GM18870 (cell line): ENCODE measurements around the gene ZBED3.
"Not testable (repeated sequence)": the region's sequence is repeated elsewhere in the genome, so short reads cannot be mapped to it uniquely, and the experiment has no call there.

ENCODE experiments used
- ATAC-seq: cut with Tn5 transposase; IDR thresholded peaks from one replicate; pipeline ENCODE4 v1.9.1; 2021; ENCODE audit warnings: moderate library complexity; ENCODE audit not compliant: unreplicated experiment

The ZBED3 gene

GRCh38 chr5:77086689-77087483 lies at the start of gene ZBED3:
Gene ZBED3 (minus strand): TSS chr5:77087285. CDS start chr5:77077878, 9,407 bp downstream.
- ATAC-seq: peak; percentile 42

- no peak for ATAC-seq
Observed at GRCh38 chr5:77133061-77133758, 46.1 kb upstream of the ZBED3 start.

GRCh38 chr5:77131361-77131760 lies 44.3 kb upstream of the ZBED3 start:
- ATAC-seq: no peak

- no peak for ATAC-seq
Observed at GRCh38 chr5:77129391-77129990, 42.4 kb upstream of the ZBED3 start.

- no peak for ATAC-seq
Observed at GRCh38 chr5:77128411-77129061, 41.5 kb upstream of the ZBED3 start.

GRCh38 chr5:77123057-77123456 lies 36.0 kb upstream of the ZBED3 start:
- ATAC-seq: no peak

- no peak for ATAC-seq
Observed at GRCh38 chr5:77120706-77121105, 33.6 kb upstream of the ZBED3 start.

- ATAC-seq: no peak
Observed at GRCh38 chr5:77120086-77120485, 33.0 kb upstream of the ZBED3 start.

GRCh38 chr5:77117161-77117560 lies 30.1 kb upstream of the ZBED3 start:
- no peak for ATAC-seq

- ATAC-seq: not testable (repeated sequence)
Observed at GRCh38 chr5:77107035-77107434, 19.9 kb upstream of the ZBED3 start.

GRCh38 chr5:77104813-77105212 lies 17.7 kb upstream of the ZBED3 start:
- ATAC-seq: no peak

GRCh38 chr5:77103457-77103856 lies 16.4 kb upstream of the ZBED3 start:
- no peak for ATAC-seq

- no peak for ATAC-seq
Observed at GRCh38 chr5:77102549-77102948, 15.5 kb upstream of the ZBED3 start.

GRCh38 chr5:77101298-77101697 lies 14.2 kb upstream of the ZBED3 start:
- ATAC-seq: no peak

GRCh38 chr5:77095189-77095588 lies 8.1 kb upstream of the ZBED3 start:
- no peak for ATAC-seq

- no peak for ATAC-seq
Observed at GRCh38 chr5:77087484-77088261, 588 bp upstream of the ZBED3 start.

GRCh38 chr5:77086368-77086688 lies 757 bp downstream of the ZBED3 start:
- no peak for ATAC-seq

- ATAC-seq: no peak
Observed at GRCh38 chr5:77083088-77083487, 4.0 kb downstream of the ZBED3 start.

GRCh38 chr5:77082280-77082679 lies 4.8 kb downstream of the ZBED3 start:
- no peak for ATAC-seq

GRCh38 chr5:77080905-77081304 lies 6.2 kb downstream of the ZBED3 start:
- no peak for ATAC-seq

- ATAC-seq: not testable (repeated sequence)
Observed at GRCh38 chr5:77080479-77080878, 6.6 kb downstream of the ZBED3 start.
